ENCODE data around the gene GRIN1. TPM values are rescaled to one million over a fixed set of nuclear protein-coding genes. Genes with fewer than 3 reads are reported as not detected.

The GRIN1 gene
- total and polyA plus RNA-seq, 2 of the 8 experiments (the other 6 are each of a cell fraction or from before 2014, with no cell fraction given) = 0.48 to 2.1 TPM

- TF ChIP-seq NRF1 (IDR thresholded peaks at IDR 0.05; ENCODE audit: low read depth, low read length) (no peak), CHD7 (IDR thresholded peaks at IDR 0.05; ENCODE audit: insufficient replicate concordance, low read length) (no peak)
Observed at GRCh38 chr9:137096785-137097546, 42.0 kb upstream of the GRIN1 start (continued).

All from H1 (cell line).